PC-3 (cell line): ENCODE results near the gene MAP2K7. TPM values are rescaled to one million over a fixed set of nuclear protein-coding genes. Genes with fewer than 3 reads are reported as not detected.
"Not testable (repeated sequence)": the region's sequence is repeated elsewhere in the genome, so short reads cannot be mapped to it uniquely, and the experiment has no call there.

Experiments used
- ATAC-seq: fragments of 200-7000 bp; cut with Tn5 transposase; 2 replicates; pipeline ENCODE4 v1.9.1; 2020; ENCODE audit warnings: mild to moderate bottlenecking, moderate library complexity
- BruUV-seq: library from RNA; stranded (reverse); fragments of 400-500 nt; replicated peaks from 2 replicates; lab custom pipeline; 2021; lab: Mats Ljungman, UMichigan
- CTCF ChIA-PET: fragments of 300-600 bp; sonication (Branson Sonifier 250); formaldehyde crosslinking; loops from one replicate; lab custom pipeline; 2022; ENCODE audit warnings: antibody characterized with exemption; lab: Charles Lee
- POLR2A ChIA-PET: fragments of 300-600 bp; sonication (Branson Sonifier 250); formaldehyde crosslinking; loops from one replicate; lab custom pipeline; 2022; ENCODE audit warnings: antibody characterized with exemption; ENCODE audit not compliant: unreplicated experiment; lab: Charles Lee
- DNase-seq: peaks from one replicate; pipeline ENCODE4 v3.0.0-alpha.2; 2015
- H2AFZ ChIP-seq: fragments of 300-600 bp; sonication (generic); 2 replicates; pipeline ENCODE4 v1.6.0; 2016; ENCODE audit warnings: antibody characterized with exemption, low read length
- H3F3A ChIP-seq: fragments of 300-600 bp; sonication (generic); one replicate; pipeline ENCODE4 v1.6.0; 2017; ENCODE audit warnings: antibody characterized with exemption, low read length, control low read depth, mild to moderate bottlenecking; ENCODE audit not compliant: unreplicated experiment
- H3K27ac ChIP-seq: fragments of 300-600 bp; sonication (generic); 2 replicates; pipeline ENCODE4 v1.5.1; 2016; ENCODE audit warnings: mild to moderate bottlenecking, low read length
- H3K27me3 ChIP-seq: fragments of 300-600 bp; sonication (generic); 2 replicates; pipeline ENCODE4 v1.6.1; 2016; ENCODE audit warnings: low read length, mixed read lengths
- H3K36me3 ChIP-seq: fragments of 300-600 bp; sonication (generic); 2 replicates; pipeline ENCODE4 v1.6.1; 2016; ENCODE audit warnings: low read depth, mixed run types, low read length, mixed read lengths
- H3K4me1 ChIP-seq: fragments of 300-600 bp; sonication (generic); 2 replicates; pipeline ENCODE4 v1.5.1; 2016; ENCODE audit warnings: low read length; ENCODE audit not compliant: insufficient read depth
- H3K4me2 ChIP-seq: fragments of 300-600 bp; sonication (generic); 2 replicates; pipeline ENCODE4 v1.6.0; 2016; ENCODE audit warnings: low read length
- H3K4me3 ChIP-seq: fragments of 300-600 bp; sonication (generic); 2 replicates; pipeline ENCODE4 v1.5.1; 2016; ENCODE audit warnings: mild to moderate bottlenecking, low read length, mixed read lengths
- H3K79me2 ChIP-seq: fragments of 300-600 bp; sonication (generic); 2 replicates; pipeline ENCODE4 v1.6.1; 2017; ENCODE audit warnings: low read length, mixed read lengths
- H3K9ac ChIP-seq: fragments of 300-600 bp; sonication (generic); 2 replicates; pipeline ENCODE4 v1.6.0; 2016; ENCODE audit warnings: mild to moderate bottlenecking, low read length
- H3K9me2 ChIP-seq: fragments of 300-600 bp; sonication (generic); replicated peaks from 2 replicates; pipeline ENCODE4 v1.6.1; 2016; ENCODE audit warnings: mixed run types, low read length, mixed read lengths
- H3K9me3 ChIP-seq: fragments of 300-600 bp; sonication (generic); 2 replicates; pipeline ENCODE4 v1.6.1; 2016; ENCODE audit warnings: low read length, mixed read lengths
- H4K20me1 ChIP-seq: fragments of 300-600 bp; sonication (generic); 2 replicates; pipeline ENCODE4 v1.6.1; 2016; ENCODE audit warnings: low read length, mixed read lengths
- CTCF ChIP-seq: fragments of 300-600 bp; sonication (generic); conservative IDR thresholded peaks from 2 replicates; pipeline ENCODE4 v1.5.1; 2017; ENCODE audit warnings: antibody characterized with exemption, low read depth, mild to moderate bottlenecking, low read length
- EZH2 ChIP-seq: fragments of 300-600 bp; sonication (generic); IDR thresholded peaks from one replicate; pipeline ENCODE4 v1.6.1; 2017; ENCODE audit warnings: antibody characterized with exemption, mild to moderate bottlenecking, low read length; ENCODE audit not compliant: unreplicated experiment
- EZH2phosphoT487 ChIP-seq: fragments of 300-600 bp; sonication (generic); IDR thresholded peaks from 2 replicates; pipeline ENCODE4 v1.6.1; 2018; ENCODE audit warnings: mild to moderate bottlenecking, antibody characterized with exemption, low read length, borderline replicate concordance
- intact Hi-C: fragments of 100-400 bp; cut with micrococcal nuclease; formaldehyde crosslinking; loops from 2 replicates; pipeline ENCODE4 v1.9.0; 2023
- total RNA-seq: library from RNA; depleted of rRNA; stranded (reverse); fragments of >200 nt; gene quantifications from 2 replicates; pipeline ENCODE4 v1.2.3, GENCODE V29; 2014

The MAP2K7 gene
- total RNA-seq, 1 experiment from 2014 or later: 39.3 TPM

DNA sequence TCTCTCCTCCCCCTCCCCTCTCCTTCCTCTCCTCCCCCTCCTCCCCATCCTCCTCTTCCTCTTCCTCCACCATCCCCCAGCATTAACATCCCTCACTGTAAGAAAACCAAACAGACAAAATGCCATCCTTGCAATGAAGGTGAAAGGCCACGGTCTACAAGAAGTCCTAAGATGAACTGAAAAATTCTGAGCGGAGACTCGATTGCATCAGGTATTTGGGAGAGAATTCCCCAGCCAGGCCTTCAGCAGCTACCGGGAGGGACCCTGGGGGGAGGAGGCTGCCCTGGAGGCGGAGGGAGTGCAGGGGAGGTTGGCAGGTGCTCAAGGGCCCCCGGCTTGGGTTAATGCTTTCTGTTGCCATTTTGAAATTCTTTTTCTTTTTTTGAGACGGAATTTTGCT, 49.9 kb downstream of the MAP2K7 start:
- ATAC-seq: no peak
- Histone ChIP-seq H3K4me1 (peaks cover 9% of the 10 kb centered on the region), H3K36me3 (peaks cover 2% of the 10 kb centered on the region; the same call in 1 of the 2 replicates), H3K27me3 (no peaks in the 10 kb centered on the region), H3K27ac (no peak overlapping the region), H3K9me2 (no peaks in the 10 kb centered on the region), H4K20me1 (no peaks in the 10 kb centered on the region), H2AFZ (no peak overlapping the region), H3F3A (no peaks in the 10 kb centered on the region), H3K9ac (no peak overlapping the region), H3K4me3 (no peak overlapping the region), H3K4me2 (no peak overlapping the region), H3K9me3 (no peaks in the 10 kb centered on the region), H3K79me2 (no peaks in the 10 kb centered on the region)
- CTCF ChIA-PET: no interaction called here
- BruUV-seq: no TSS peak
- intact Hi-C loops: no loop called here
- POLR2A ChIA-PET: no interaction called here
- DNase-seq: no peak
- no peak for TF ChIP-seq CTCF
- no peak for TF ChIP-seq EZH2phosphoT487
- no peak for TF ChIP-seq EZH2

DNA sequence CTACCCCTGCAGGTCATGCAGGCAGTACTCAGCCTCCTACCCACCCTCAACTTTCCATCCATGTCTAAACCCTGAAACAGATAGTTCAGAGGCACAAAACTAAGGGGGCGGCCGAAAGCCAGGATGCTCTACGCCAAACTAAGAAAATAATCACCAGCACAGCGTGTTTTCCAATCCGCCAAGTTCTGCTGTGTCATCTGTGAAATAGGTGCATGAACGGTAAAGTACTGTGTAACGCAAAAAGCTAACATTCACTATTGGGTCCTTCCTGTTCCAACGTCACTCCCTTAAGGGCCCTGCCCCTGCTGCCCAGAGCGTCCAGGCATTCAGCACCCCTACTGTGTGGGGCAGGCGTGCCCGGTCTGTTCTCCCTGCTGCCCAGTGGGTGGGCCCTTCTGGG, 52.0 kb downstream of the MAP2K7 start:
- POLR2A ChIA-PET: no interaction called here
- TF ChIP-seq EZH2phosphoT487 (no peak), EZH2 (no peak), CTCF (no peak)
- no peak overlapping the region for H3K9ac ChIP-seq
- CTCF ChIA-PET: no interaction called here
- peaks cover 7% of the 10 kb centered on the region for H3F3A ChIP-seq
- DNase-seq (no peak), ATAC-seq (no peak)
- no peak overlapping the region for H2AFZ ChIP-seq
- H3K9me2 ChIP-seq: no peaks in the 10 kb centered on the region
- H4K20me1 ChIP-seq: no peaks in the 10 kb centered on the region
- no peak overlapping the region for H3K4me2 ChIP-seq
- peaks cover 8% of the 10 kb centered on the region; the same call in 1 of the 2 replicates for H3K36me3 ChIP-seq
- no peak overlapping the region for H3K27ac ChIP-seq
- intact Hi-C loops: no loop called here
- H3K27me3 ChIP-seq: no peaks in the 10 kb centered on the region
- no peaks in the 10 kb centered on the region for H3K79me2 ChIP-seq
- BruUV-seq: no TSS peak
- H3K4me1 ChIP-seq: peaks cover 9% of the 10 kb centered on the region
- no peaks in the 10 kb centered on the region for H3K9me3 ChIP-seq
- no peak overlapping the region for H3K4me3 ChIP-seq

- POLR2A ChIA-PET: interaction anchor here (0.7 kb wide), 1 partner anchor 109 kb away, joined by 3 read pairs; no protein-coding TSS in a partner anchor
- BruUV-seq: no TSS peak
- ATAC-seq: no peak
Observed at GRCh38 chr19:7959211-7959610, 55.5 kb downstream of the MAP2K7 start.

GRCh38 chr19:7961082-7961481, 57.4 kb downstream of the MAP2K7 start:
- H4K20me1 ChIP-seq, H3K9me2 ChIP-seq, H3K27ac ChIP-seq, intact Hi-C loops, H3F3A ChIP-seq, H3K4me1 ChIP-seq, BruUV-seq, CTCF ChIA-PET, H3K9me3 ChIP-seq, H3K4me2 ChIP-seq, H3K4me3 ChIP-seq, H3K27me3 ChIP-seq, H3K79me2 ChIP-seq, H2AFZ ChIP-seq, POLR2A ChIA-PET, H3K9ac ChIP-seq, ATAC-seq, DNase-seq: not testable (repeated sequence)
- peaks cover 44% of the 10 kb centered on the region for H3K36me3 ChIP-seq

More at GRCh38 chr19:7959211-7959610, 55.5 kb downstream of the MAP2K7 start:
- Histone ChIP-seq H3K4me1 (no peaks in the 10 kb centered on the region), H3K36me3 (peaks cover 34% of the 10 kb centered on the region; the same call in 1 of the 2 replicates), H4K20me1 (no peaks in the 10 kb centered on the region), H3K9ac (no peak overlapping the region), H3K4me3 (no peak overlapping the region), H3K9me3 (no peaks in the 10 kb centered on the region), H3K79me2 (no peaks in the 10 kb centered on the region), H3K9me2 (no peaks in the 10 kb centered on the region), H2AFZ (no peak overlapping the region), H3K27me3 (no peaks in the 10 kb centered on the region), H3K27ac (no peak overlapping the region), H3K4me2 (no peak overlapping the region), H3F3A (peaks cover 7% of the 10 kb centered on the region)
- intact Hi-C loops: no loop called here
- CTCF ChIA-PET: no interaction called here
- TF ChIP-seq EZH2phosphoT487 (no peak), CTCF (no peak), EZH2 (no peak)
- DNase-seq: no peak
